ENCODE measurements around the gene SCRN1. TPM values are rescaled to one million over a fixed set of nuclear protein-coding genes. Genes with fewer than 3 reads are reported as not detected.

SCRN1 gene
- total and polyA plus RNA-seq, 3 experiments from 2014 or later: 3.5 to 13.9 (median 4.3) TPM

DNA sequence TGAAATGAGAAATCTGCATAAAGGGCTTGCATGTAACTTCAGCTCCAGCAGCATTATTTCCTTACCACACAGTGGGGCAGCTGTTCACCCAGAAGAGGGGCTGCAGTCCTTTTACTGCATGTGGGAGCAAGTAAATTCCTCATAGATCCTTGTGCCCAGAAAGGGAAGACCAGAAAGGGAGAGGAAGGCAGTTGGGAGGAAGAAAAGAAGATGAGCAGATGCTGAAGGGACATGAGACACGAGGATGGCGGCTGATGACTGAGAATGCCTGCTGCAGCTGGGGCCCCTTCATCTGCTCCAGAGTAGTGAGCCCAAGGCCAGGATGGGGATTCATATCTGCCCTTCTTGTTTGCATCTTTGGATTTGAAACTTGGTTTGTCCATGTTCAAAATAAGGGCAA is 102.8 kb downstream of the SCRN1 start:
- no peaks in the 10 kb centered on the region for H3K9me3 Mint-ChIP-seq
- H3K4me3 Mint-ChIP-seq: no peak overlapping the region
- ChIA-PET CTCF (no interaction called here), POLR2A (no interaction called here)
- no peaks in the 10 kb centered on the region for H3K36me3 Mint-ChIP-seq
- peaks cover 0 to 10% (median 8%) of the 10 kb centered on the region in 3 donors for H3K4me1 Mint-ChIP-seq
- Histone ChIP-seq H3K9me3 (ENCODE audit: low read length) (no peaks in the 10 kb centered on the region), H3K36me3 (ENCODE audit: insufficient read depth, low read length) (no peaks in the 10 kb centered on the region), H3K4me3 (ENCODE audit: low read length) (no peak overlapping the region), H3K27ac (ENCODE audit: low read depth, low read length) (no peak overlapping the region), H3K4me1 (ENCODE audit: insufficient read depth, low read length) (no peaks in the 10 kb centered on the region), H3K27me3 (ENCODE audit: insufficient read depth, low read length, poor library complexity, severe bottlenecking) (no peaks in the 10 kb centered on the region)
- no peak overlapping the region for H3K27ac Mint-ChIP-seq
- H3K27me3 Mint-ChIP-seq: peaks cover 13 to 19% of the 10 kb centered on the region in 2 donors
- no peak for DNase-seq

DNA sequence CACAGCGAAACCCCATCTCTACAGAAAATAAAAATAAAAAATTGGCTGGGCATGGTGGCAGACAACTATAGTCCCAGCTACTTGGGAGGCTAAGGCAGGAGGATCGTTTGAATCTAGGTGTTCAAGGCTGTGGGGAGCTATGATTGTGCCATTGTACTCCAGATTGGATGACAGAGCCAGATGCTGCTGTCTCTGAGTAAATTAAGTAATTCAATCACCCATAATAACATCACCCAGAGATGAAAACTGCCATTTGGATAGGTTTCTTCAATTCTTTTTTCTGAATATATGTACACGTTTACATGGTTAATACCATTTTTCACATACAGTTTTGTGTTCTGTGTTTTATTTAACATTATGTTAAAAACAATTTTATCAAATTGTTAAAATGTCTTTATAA is 104.0 kb downstream of the SCRN1 start:
- Histone ChIP-seq H3K4me3 (ENCODE audit: low read length) (no peak overlapping the region), H3K36me3 (ENCODE audit: insufficient read depth, low read length) (no peaks in the 10 kb centered on the region), H3K4me1 (ENCODE audit: insufficient read depth, low read length) (no peaks in the 10 kb centered on the region), H3K27ac (ENCODE audit: low read depth, low read length) (no peak overlapping the region), H3K27me3 (ENCODE audit: insufficient read depth, low read length, poor library complexity, severe bottlenecking) (no peaks in the 10 kb centered on the region), H3K9me3 (ENCODE audit: low read length) (no peaks in the 10 kb centered on the region)
- no peak for DNase-seq
- ChIA-PET POLR2A (no interaction called here), CTCF (no interaction called here)
- Mint-ChIP-seq H3K27me3 (peaks cover 15 to 24% of the 10 kb centered on the region in 2 donors), H3K9me3 (no peaks in the 10 kb centered on the region), H3K4me1 (peaks cover 0 to 10% (median 8%) of the 10 kb centered on the region in 3 donors), H3K4me3 (peak overlapping the region in 1 of 7 donors; percentile 69), H3K27ac (no peak overlapping the region), H3K36me3 (no peaks in the 10 kb centered on the region)

DNA sequence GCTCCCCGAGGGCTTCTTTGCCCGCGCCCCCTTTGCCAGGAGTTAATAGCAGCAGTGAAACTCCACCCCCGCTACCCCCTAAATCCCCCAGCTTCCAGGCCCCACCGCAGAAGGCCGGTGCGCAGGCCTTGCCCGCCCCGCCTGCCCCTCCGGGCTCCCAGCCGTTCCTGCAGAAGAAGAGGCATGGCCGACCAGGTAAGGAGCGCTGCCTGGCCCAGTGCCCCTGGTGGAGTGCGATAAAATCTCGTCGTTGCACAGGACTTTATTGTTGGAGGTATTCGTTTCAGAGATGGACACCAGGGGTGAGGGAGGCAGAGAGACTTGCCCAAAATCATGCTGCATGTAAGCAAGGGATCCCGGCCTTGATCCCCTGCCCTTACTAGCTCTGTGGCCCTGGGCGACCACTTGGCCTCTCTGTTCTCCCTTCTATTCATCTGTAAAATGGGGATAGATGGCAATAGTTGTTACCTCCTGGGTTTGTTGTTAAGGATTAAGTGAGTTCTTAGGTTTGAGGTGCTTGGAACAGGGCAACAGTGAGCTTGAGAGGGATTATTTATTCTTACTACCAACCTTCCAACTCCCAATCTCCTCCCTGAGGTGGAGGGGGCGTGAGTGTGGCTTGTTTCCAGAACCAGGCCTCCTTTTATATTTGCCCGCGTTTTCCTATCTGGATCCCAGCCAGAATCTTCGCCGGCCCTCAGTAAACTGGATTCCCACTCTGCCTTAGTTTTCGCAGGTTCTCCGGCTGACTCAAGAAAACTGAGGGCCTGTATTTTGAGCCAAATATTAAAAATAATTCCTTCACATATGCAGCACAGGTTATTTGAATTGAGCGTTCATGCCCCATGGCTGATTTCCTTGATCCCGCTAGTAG is 105.0 kb downstream of the SCRN1 start:
- no peak overlapping the region for H3K4me3 ChIP-seq (ENCODE audit: low read length)
- no peaks in the 10 kb centered on the region for H3K9me3 Mint-ChIP-seq
- peaks cover 0 to 10% (median 8%) of the 10 kb centered on the region in 3 donors for H3K4me1 Mint-ChIP-seq
- H3K36me3 Mint-ChIP-seq: no peaks in the 10 kb centered on the region
- H3K27ac ChIP-seq (ENCODE audit: low read depth, low read length): no peak overlapping the region
- POLR2A ChIA-PET: no interaction called here
- DNase-seq: peak in 1 of 5 donors; percentile 4
- H3K27me3 Mint-ChIP-seq: peaks cover 15 to 24% of the 10 kb centered on the region in 2 donors
- no peaks in the 10 kb centered on the region for H3K4me1 ChIP-seq (ENCODE audit: insufficient read depth, low read length)
- no peaks in the 10 kb centered on the region for H3K36me3 ChIP-seq (ENCODE audit: insufficient read depth, low read length)
- H3K9me3 ChIP-seq (ENCODE audit: low read length): no peaks in the 10 kb centered on the region
- H3K4me3 Mint-ChIP-seq: peak overlapping the region in 3 of 7 donors; percentile 5 to 10 (median 7)
- CTCF ChIA-PET: no interaction called here
- H3K27me3 ChIP-seq (ENCODE audit: insufficient read depth, low read length, poor library complexity, severe bottlenecking): no peaks in the 10 kb centered on the region
- H3K27ac Mint-ChIP-seq: peak overlapping the region in 1 of 8 donors; percentile 15

DNA sequence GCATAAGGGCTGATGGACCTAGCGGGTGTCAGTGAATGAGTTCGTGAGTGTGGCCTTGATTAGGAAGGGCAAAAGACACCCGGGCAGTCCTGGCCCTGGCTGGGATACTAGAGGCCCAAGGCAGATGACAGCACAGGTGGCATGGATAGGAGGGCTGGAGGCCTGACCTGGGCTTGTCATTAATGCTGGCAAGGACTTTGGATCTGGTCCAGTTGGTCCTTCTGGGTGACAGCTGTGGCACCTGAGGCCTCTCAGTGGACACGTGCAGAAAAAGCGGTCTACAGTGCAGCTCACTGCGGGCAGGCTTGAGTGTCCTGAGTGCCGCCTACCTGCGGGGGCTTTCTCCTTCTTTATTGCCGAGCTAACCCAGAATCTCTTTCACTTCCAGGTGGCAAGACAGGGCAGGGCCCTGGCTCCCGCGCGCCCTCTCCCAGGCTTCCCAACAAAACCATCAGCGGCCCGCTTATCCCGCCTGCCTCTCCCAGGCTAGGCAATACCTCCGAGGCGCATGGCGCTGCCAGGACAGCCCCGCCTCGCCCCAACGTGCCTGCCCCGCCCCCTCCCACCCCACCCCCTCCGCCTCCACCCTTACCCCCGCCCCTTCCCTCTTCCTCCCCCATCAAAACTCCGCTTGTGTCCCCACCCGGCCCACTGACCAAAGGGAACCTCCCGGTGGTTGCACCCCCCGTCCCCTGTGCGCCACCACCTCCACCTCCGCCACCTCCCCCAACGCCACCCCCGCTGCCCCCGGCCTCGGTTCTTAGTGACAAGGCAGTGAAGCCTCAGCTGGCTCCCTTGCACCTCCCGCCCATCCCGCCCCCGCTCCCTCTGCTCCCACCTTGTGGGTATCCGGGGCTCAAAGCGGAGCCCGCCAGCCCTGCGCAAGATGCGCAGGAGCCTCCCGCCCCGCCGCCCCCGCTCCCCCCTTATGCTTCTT is 105.9 kb downstream of the SCRN1 start:
- Mint-ChIP-seq H3K4me3 (peak overlapping the region in 4 of 7 donors; percentile 4 to 52 (median 13)), H3K27ac (no peak overlapping the region), H3K27me3 (peaks cover 13 to 24% of the 10 kb centered on the region in 2 donors), H3K4me1 (peaks cover 0 to 10% (median 8%) of the 10 kb centered on the region in 3 donors), H3K9me3 (no peaks in the 10 kb centered on the region), H3K36me3 (no peaks in the 10 kb centered on the region)
- H3K4me3 ChIP-seq (ENCODE audit: low read length): no peak overlapping the region
- no peaks in the 10 kb centered on the region for H3K4me1 ChIP-seq (ENCODE audit: insufficient read depth, low read length)
- no peaks in the 10 kb centered on the region for H3K9me3 ChIP-seq (ENCODE audit: low read length)
- no peaks in the 10 kb centered on the region for H3K27me3 ChIP-seq (ENCODE audit: insufficient read depth, low read length, poor library complexity, severe bottlenecking)
- no peak overlapping the region for H3K27ac ChIP-seq (ENCODE audit: low read depth, low read length)
- CTCF ChIA-PET: no interaction called here
- no peaks in the 10 kb centered on the region for H3K36me3 ChIP-seq (ENCODE audit: insufficient read depth, low read length)
- POLR2A ChIA-PET: no interaction called here
- no peak for DNase-seq

DNA sequence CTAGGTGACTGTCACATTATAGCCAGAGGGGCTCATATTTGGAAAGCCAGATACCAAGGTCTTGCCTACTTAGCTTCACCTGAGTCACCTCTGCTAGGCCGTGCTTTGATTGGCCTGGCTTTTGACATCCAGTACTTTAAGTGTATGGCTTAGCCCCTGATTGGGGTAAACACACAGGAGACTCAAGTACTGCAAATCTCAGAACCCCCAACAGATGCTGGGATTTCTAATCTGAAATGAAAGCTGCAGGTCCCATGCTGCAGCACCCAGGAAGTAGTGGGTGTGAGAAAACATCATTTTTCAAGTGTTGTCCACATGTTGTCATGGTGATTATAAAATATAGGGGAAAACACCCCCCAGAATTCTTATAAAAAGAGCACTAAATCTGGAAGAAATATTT is 107.1 kb downstream of the SCRN1 start:
- H3K4me3 Mint-ChIP-seq: no peak overlapping the region
- no peak overlapping the region for H3K27ac ChIP-seq (ENCODE audit: low read depth, low read length)
- no peak overlapping the region for H3K4me3 ChIP-seq (ENCODE audit: low read length)
- peaks cover 2 to 10% (median 8%) of the 10 kb centered on the region in 3 donors for H3K4me1 Mint-ChIP-seq
- no peaks in the 10 kb centered on the region for H3K36me3 ChIP-seq (ENCODE audit: insufficient read depth, low read length)
- no peaks in the 10 kb centered on the region for H3K9me3 ChIP-seq (ENCODE audit: low read length)
- peaks cover 15 to 24% of the 10 kb centered on the region in 2 donors for H3K27me3 Mint-ChIP-seq
- DNase-seq: no peak
- ChIA-PET POLR2A (no interaction called here), CTCF (no interaction called here)
- no peak overlapping the region for H3K27ac Mint-ChIP-seq
- H3K4me1 ChIP-seq (ENCODE audit: insufficient read depth, low read length): no peaks in the 10 kb centered on the region
- no peaks in the 10 kb centered on the region for H3K9me3 Mint-ChIP-seq
- H3K36me3 Mint-ChIP-seq: no peaks in the 10 kb centered on the region
- H3K27me3 ChIP-seq (ENCODE audit: insufficient read depth, low read length, poor library complexity, severe bottlenecking): no peaks in the 10 kb centered on the region

DNA sequence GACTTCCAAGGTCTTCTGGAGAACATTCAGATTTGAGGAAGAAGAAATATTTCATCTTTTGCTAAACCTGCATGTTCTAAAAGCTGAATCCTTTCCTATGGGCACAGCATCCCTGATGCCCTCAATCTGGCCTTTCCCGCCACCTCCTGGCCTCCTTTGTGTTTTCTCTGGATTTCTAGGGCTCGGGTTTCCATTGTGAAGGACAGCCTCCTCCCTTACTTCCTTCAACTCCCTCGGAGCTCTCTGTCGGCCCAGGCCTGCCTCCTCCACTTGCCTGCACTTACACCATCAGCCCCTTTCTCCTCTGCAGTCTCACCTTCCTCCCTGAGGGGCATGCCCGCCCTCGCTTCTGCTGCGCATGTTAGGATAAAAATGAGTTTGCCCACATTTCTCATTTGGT is 107.9 kb downstream of the SCRN1 start:
- no peak overlapping the region for H3K27ac Mint-ChIP-seq
- Histone ChIP-seq H3K36me3 (ENCODE audit: insufficient read depth, low read length) (no peaks in the 10 kb centered on the region), H3K4me3 (ENCODE audit: low read length) (no peak overlapping the region), H3K27ac (ENCODE audit: low read depth, low read length) (no peak overlapping the region), H3K9me3 (ENCODE audit: low read length) (no peaks in the 10 kb centered on the region), H3K4me1 (ENCODE audit: insufficient read depth, low read length) (no peaks in the 10 kb centered on the region), H3K27me3 (ENCODE audit: insufficient read depth, low read length, poor library complexity, severe bottlenecking) (no peaks in the 10 kb centered on the region)
- H3K27me3 Mint-ChIP-seq: peaks cover 14 to 27% of the 10 kb centered on the region in 2 donors
- peaks cover 2 to 10% (median 8%) of the 10 kb centered on the region in 3 donors for H3K4me1 Mint-ChIP-seq
- H3K9me3 Mint-ChIP-seq: no peaks in the 10 kb centered on the region
- H3K4me3 Mint-ChIP-seq: no peak overlapping the region
- CTCF ChIA-PET: no interaction called here
- H3K36me3 Mint-ChIP-seq: no peaks in the 10 kb centered on the region
- no peak for DNase-seq
- POLR2A ChIA-PET: no interaction called here

DNA sequence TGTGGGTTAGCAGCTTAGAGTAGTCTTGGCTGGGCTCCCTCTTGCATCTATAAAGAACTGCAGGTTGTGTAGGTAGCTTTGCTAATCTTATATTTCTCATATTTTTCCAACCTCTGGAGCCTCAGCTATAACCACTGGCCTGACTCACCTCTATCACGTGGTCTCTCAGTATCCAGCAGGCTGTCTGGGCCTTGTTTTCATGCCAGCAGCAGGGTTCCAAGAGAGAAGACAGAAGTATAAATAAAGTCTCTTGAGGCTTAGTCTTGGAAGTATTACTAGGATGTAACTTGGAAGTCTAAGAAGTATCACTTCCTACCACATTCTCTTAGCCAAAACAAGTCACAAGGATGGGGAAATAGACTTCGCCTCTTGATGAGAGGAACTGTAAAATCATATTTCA is 110.0 kb downstream of the SCRN1 start:
- no peaks in the 10 kb centered on the region for H3K36me3 ChIP-seq (ENCODE audit: insufficient read depth, low read length)
- H3K27ac ChIP-seq (ENCODE audit: low read depth, low read length): no peak overlapping the region
- H3K4me1 Mint-ChIP-seq: peaks cover 2 to 8% (median 7%) of the 10 kb centered on the region in 3 donors
- H3K4me3 ChIP-seq (ENCODE audit: low read length): no peak overlapping the region
- DNase-seq: no peak
- H3K9me3 Mint-ChIP-seq: no peaks in the 10 kb centered on the region
- peaks cover 13 to 18% of the 10 kb centered on the region in 2 donors for H3K27me3 Mint-ChIP-seq
- ChIA-PET POLR2A (no interaction called here), CTCF (interaction anchor here (1.2 to 1.3 kb wide), 2 partner anchors 13 to 42 kb away, joined by 3 read pairs; no protein-coding TSS in a partner anchor)
- no peaks in the 10 kb centered on the region for H3K36me3 Mint-ChIP-seq
- no peaks in the 10 kb centered on the region for H3K9me3 ChIP-seq (ENCODE audit: low read length)
- no peaks in the 10 kb centered on the region for H3K4me1 ChIP-seq (ENCODE audit: insufficient read depth, low read length)
- no peak overlapping the region for H3K27ac Mint-ChIP-seq
- H3K4me3 Mint-ChIP-seq: no peak overlapping the region
- H3K27me3 ChIP-seq (ENCODE audit: insufficient read depth, low read length, poor library complexity, severe bottlenecking): no peaks in the 10 kb centered on the region
